ENCODE data around the gene IVNS1ABP.
"Not testable (repeated sequence)": the region's sequence is repeated elsewhere in the genome, so short reads cannot be mapped to it uniquely, and the experiment has no call there.

IVNS1ABP gene

GRCh38 chr1:185317034-185317885, at the start of gene IVNS1ABP:
Gene IVNS1ABP (minus strand): TSS chr1:185317243. CDS start chr1:185309493, 7,750 bp downstream.
- DNase-seq (ENCODE audit: low spot score): peak; percentile 97

DNA sequence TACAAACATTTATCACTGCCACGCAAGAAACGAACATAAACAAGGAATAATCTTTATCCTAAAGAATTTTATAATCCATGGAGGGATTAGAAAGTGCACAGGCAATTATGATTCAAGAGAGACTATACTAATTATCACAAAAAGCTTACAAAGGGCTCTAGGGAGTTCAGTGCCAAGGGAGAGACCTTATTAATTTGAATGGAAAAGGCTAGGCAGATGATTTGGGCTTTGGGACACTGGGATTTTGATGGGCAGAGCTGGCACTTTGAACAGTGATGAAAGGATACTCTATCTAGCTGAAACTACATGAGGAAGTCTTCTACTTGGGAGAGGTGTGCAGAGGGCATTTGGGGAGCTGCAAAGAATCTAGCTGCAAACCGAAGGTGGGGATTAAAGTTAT, 48.9 kb upstream of the IVNS1ABP start:
- peak; percentile 73 for DNase-seq (ENCODE audit: low spot score)

- not testable (repeated sequence) for DNase-seq (ENCODE audit: low spot score)
These were observed 47.5 kb upstream of the IVNS1ABP start for GRCh38 chr1:185364528-185364927.

DNA sequence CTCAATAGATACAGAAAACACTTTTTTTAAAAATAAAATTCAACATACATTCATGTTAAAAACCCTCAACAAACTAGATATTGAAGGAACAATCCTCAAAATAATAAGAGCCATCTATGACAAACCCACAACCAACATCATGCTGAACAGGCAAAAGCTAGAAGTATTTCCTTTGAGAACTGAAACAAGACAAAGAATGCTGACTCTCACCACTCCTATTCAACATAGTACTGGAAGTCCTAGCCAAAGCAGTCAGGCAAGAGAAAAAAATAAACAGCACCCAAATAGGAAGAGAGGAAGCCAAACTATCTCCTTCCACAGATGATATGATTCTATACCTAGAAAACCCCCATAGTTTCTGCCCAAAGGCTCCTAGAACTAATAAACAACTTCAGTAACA, 46.2 kb upstream of the IVNS1ABP start:
- DNase-seq (ENCODE audit: low spot score): no peak

- no peak for DNase-seq (ENCODE audit: low spot score)
These were observed 43.7 kb upstream of the IVNS1ABP start for GRCh38 chr1:185360714-185361113.

DNA sequence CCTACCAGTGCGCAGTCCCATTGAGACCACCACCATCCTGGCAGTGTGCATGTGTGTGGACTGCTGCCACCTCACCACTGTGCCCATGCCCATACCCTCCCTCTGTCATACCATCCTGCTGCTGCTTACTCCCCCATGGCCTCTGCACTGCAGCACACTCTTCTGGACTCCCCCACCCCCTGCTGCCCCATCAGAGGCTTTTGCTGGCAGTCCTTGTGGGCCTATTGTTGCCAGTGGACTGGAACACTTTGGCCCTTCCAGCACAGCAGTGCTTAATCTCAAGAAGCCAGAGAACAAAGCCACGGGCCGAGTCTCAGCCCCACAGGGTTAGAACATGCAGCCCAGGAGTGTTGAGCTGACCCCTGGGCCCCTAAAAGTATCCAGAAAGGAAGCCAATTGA, 41.9 kb upstream of the IVNS1ABP start:
- DNase-seq (ENCODE audit: low spot score): no peak

DNA sequence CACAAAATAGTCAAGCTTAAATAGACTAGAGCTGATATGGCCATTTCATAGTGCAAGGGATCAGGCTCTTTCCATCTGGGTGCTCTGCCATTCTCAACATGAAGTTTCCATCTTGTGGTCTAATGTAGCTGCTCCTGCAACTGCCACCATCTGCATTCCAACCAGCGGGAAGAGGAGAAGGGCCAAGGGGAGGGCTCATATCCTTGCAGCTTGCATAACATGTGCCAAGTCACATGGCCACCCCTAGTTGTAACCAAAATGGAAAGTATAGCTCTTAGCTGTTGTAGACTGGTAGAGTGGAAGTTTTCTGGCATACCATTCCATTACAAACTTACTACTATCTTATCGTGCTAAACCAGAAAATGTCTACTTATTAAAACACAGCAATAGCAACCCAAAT, 38.9 kb upstream of the IVNS1ABP start:
- DNase-seq (ENCODE audit: low spot score): no peak

GRCh38 chr1:185353124-185353523, 36.1 kb upstream of the IVNS1ABP start:
- no peak for DNase-seq (ENCODE audit: low spot score)

DNA sequence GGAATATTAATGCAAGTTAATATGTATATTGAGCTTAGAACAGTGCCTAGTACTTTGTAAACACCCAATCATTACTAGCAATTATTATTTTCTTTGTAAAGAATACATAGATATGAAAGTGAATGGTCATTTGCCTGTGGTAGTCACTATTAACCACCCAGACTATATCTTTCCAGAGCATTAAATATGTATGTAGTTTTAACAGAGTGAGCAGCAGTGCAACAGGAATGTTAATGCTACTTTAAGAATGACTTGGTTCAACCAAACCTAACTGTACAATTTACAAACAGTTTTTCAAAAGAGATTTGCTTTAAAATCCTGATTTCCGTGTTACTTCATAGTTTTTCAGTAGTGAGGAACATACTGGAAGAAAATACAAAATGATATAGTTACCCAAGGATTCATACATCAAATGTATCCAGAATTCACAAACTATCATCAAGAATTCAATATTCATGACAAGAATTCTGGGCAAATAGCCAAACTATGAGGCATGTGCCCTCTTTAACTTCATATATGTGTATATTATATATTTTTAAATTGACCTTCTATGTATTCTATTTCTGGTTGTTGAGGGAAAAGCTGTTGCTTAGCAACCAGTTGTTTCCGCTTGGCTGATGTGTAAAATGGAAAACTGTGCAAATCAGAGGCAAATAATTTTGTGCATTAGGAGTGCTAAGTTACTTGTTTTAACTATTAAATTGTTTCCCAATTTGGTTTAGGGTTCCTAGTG, 34.9 kb upstream of the IVNS1ABP start:
- no peak for DNase-seq (ENCODE audit: low spot score)

- DNase-seq (ENCODE audit: low spot score): no peak
These were observed 33.0 kb upstream of the IVNS1ABP start for GRCh38 chr1:185350027-185350442.

- DNase-seq (ENCODE audit: low spot score): no peak
These were observed 32.5 kb upstream of the IVNS1ABP start for GRCh38 chr1:185349556-185349955.

- DNase-seq (ENCODE audit: low spot score): no peak
These were observed 31.9 kb upstream of the IVNS1ABP start for GRCh38 chr1:185348985-185349384.

DNA sequence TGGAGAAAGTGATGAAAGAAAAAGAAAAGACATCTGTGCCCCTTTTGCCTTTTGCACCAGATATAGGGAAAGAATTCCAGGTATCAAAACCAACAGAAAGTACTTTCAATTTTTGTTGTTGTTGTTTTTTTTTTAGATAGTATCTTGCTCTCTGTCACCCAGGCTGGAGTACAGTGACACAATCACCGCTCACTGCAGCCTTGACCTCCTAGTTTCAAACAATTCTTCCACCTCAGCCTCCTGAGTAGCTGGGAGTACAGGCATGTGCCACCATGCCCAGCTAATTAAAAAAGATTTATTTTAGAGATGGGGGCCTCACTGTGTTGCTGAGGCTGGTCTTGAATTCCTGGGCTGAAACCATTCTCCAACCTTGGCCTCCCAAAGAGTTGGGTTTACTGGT, 31.3 kb upstream of the IVNS1ABP start:
- DNase-seq (ENCODE audit: low spot score): no peak

- no peak for DNase-seq (ENCODE audit: low spot score)
These were observed 29.1 kb upstream of the IVNS1ABP start for GRCh38 chr1:185345913-185346720.

DNA sequence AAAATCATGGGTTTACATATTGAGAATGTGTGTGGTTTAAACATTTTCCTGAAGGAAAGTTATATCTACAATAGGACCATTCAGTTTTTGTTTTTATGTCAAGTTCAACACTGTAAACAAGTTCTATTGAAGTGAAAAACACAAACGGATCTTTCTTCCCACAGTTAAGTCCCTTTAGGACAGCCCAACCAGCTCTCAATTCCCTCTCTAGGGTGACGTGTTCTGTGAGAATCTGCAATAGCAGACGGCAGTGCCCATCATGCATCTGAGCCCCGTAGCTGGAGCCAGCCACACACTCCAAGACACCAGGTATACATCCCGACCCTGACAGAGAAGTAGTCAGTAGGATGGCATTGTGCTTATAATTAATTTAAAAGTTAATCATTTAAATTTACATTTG, 26.3 kb upstream of the IVNS1ABP start:
- DNase-seq (ENCODE audit: low spot score): no peak

GRCh38 chr1:185342672-185343259, 25.7 kb upstream of the IVNS1ABP start:
- DNase-seq (ENCODE audit: low spot score): no peak

DNA sequence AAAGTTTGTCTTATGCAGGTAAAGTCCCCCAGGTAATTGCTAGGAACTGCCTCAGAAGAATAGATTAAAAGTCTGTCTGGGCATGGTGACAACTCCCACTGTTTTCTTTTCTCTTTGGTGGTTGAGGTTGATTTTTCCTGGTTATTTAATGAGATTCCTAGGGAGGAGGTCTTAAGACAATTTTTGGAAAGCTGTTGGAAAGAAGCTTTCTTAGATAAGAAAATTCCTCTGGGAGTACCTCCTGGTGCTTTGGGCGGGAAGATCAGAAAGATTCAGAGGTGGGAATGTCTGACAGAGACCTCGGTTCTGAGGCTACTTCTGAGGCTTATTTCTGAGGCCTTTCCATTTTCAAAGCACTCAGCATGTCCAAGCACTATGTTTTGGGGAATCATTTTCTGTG, 25.0 kb upstream of the IVNS1ABP start:
- no peak for DNase-seq (ENCODE audit: low spot score)

DNA sequence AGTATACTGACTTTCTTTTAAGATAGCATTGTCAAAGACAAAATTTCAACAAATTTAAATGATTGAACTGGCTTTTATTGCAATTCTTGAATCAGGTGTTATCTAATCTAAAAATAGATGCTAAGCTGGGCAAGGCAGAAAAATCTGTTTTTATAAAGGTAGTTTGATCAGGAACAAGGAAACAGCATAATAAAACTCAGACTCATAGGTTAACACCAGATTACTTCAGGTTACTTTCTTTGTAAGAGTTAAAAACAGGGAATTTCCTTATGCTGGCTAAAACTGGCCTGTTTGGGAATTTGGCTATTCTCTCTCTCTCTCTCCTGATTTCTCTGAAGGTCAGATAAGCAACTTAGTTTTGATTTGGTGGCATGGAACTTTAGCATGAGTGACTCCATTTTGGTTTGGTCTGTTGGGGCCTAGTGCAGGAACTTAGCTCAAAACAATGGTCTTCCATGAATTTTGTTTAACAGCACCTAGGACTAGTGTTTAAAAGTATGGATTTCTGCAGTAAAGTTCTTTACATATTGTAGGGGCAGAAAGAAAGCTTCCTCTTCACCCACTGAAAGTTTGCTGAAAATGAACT, 24.2 kb upstream of the IVNS1ABP start:
- no peak for DNase-seq (ENCODE audit: low spot score)

GRCh38 chr1:185338719-185339622, 21.9 kb upstream of the IVNS1ABP start:
- DNase-seq (ENCODE audit: low spot score): no peak

GRCh38 chr1:185337246-185337645, 20.2 kb upstream of the IVNS1ABP start:
- no peak for DNase-seq (ENCODE audit: low spot score)

GRCh38 chr1:185334182-185334581, 17.1 kb upstream of the IVNS1ABP start:
- no peak for DNase-seq (ENCODE audit: low spot score)
